GM21447 (cell line): ENCODE data around the gene USP44.
"Not testable (repeated sequence)": the region's sequence is repeated elsewhere in the genome, so short reads cannot be mapped to it uniquely, and the experiment has no call there.

Experiments used
- ATAC-seq: cut with Tn5 transposase; IDR thresholded peaks from one replicate; pipeline ENCODE4 v1.9.1; 2021; ENCODE audit not compliant: unreplicated experiment

Gene USP44

DNA sequence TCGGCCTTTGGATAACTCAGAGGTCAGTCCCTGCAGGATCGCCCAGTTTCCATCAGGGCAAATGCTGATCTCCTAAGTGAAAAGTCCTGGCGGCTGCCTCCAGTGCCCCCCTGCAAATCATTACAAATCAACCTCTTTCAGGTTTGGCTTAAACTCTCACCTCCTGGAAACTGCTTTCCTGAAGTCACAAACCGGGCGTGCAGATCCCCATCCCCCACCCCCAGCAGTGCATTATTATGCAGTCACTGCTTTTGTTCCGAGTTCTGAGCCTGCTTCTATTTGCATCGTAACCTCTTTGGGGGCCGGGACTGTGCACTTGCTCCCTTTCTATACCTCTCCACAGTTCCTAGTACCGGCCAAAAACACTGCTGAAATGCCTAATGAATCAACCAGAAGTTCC lies at the start of gene USP44:
Gene USP44, minus strand, starts transcription at position 172 of the 400 bp plus-strand sequence. CDS start 17,220 bp downstream, outside the sequence.
- ATAC-seq = no peak

- ATAC-seq = no peak
Observed at GRCh38 chr12:95600567-95600966, 49.3 kb upstream of the USP44 start.

DNA sequence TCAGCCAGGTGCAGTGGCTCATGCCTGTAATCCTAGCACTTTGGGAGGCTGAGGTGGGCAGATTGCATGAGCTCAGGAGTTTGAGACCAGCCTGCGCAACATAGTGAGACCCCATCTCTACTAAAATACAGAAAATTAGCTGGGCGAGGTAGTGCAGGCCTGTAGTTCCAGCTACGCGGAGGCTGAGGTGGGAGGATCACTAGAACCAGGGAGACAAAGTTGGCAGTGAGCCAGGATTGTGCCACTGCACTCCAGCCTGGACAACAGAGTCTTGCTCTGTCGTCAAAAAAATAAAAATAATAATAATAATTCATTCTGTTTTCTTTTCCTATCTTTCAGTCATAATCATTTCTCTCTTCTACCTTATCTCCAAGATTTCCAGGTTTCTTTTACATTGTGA lies 48.6 kb upstream of the USP44 start:
- no peak for ATAC-seq

DNA sequence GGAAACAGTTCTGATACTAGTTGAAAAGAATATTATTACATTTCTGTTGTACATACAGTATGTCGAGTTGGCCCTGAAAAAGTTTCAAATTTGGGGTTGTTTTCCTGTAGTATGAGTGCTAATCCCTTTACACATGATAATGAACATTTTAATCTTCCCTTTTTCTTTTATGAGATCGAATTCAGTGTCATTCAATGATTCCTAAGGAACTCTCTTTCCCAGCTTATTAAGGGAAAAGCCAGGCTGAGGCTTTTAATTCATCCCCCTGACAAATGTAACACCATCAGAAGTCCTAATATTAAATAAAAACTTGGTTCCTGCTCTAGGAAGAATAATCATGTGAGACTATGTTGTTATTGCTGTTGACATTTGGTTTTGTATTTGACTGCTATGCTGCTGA lies 42.9 kb upstream of the USP44 start:
- ATAC-seq = no peak

GRCh38 chr12:95593266-95593871 lies 42.1 kb upstream of the USP44 start:
- no peak for ATAC-seq

DNA sequence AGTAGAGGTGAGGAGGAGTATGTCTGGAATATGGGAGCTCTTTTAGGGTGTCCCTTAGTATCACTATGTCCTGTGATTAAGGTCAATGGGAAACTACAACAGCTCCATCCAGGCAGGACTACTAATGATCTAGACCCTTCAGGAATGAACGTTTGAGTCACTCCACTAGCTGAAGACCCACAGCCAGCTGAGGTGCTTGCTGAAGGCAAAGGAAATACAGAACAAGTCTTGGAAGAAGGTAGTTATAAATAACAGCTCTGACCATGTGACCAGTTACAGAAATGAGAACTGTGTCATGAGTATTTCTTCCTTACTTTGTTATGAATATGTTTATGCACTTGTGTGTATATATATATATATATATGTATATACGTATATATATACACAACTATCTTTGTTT lies 40.5 kb upstream of the USP44 start:
- no peak for ATAC-seq

DNA sequence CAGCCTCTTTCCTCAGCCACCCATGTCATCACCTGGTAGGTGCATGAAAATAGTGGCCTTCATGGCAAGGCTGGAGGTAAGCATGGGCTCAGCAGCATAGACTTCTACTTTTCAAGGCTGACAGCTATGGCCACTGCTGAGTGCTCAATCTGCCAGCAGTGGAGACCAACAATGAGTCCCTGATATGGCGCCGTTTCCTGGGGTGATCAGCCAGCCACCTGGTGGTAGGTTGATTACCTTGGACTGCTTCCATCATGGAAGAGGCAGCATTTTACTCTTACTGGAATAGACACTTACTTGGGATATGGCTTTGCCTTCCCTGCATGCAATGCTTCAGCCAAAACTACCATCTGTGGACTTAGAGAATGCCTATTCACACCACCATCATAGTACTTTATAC lies 39.5 kb upstream of the USP44 start:
- ATAC-seq = no peak

GRCh38 chr12:95583933-95584332 lies 32.7 kb upstream of the USP44 start:
- ATAC-seq = no peak

GRCh38 chr12:95582230-95583058 lies 31.2 kb upstream of the USP44 start:
- ATAC-seq = no peak

- no peak for ATAC-seq
Observed at GRCh38 chr12:95577820-95578219, 26.5 kb upstream of the USP44 start.

- no peak for ATAC-seq
Observed at GRCh38 chr12:95574799-95575452, 23.6 kb upstream of the USP44 start.

DNA sequence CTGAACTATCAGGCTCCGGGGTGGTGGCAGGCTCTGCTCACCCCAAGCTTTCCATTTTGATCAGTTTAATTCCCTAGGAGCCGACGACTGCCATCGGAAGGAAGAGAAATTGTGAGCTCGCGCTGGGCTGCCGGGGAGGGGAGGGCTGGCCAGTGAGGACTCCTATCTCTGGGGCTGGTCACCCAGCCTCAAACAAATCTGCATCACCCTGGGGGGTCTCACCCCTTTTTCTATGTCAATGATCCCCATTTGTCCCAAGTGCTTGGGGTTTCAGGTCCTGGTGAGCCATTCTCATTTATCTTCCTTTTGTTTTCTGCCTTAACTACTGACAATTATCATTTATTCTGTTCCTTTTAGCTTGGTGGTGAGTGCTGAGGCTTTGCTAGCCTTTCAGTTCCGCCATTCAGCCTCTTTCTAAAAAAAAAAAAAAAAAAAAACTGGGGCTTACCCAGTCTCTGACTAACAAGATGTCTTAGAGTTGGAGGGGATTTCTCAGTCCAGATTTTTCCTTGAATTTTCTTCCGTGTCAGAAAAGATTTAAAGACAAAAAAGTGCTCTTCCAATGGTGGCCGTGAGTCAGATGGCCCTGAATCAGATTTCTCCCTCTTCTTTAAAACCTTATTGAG lies 22.8 kb upstream of the USP44 start:
- ATAC-seq = peak; percentile 54

GRCh38 chr12:95571369-95571768 lies 20.1 kb upstream of the USP44 start:
- ATAC-seq = no peak

- not testable (repeated sequence) for ATAC-seq
Observed at GRCh38 chr12:95568045-95568444, 16.8 kb upstream of the USP44 start.

- no peak for ATAC-seq
Observed at GRCh38 chr12:95557625-95558024, 6.3 kb upstream of the USP44 start.

GRCh38 chr12:95554532-95555071 lies 3.3 kb upstream of the USP44 start:
- ATAC-seq = no peak

GRCh38 chr12:95553197-95553943 lies 2.1 kb upstream of the USP44 start:
- no peak for ATAC-seq

GRCh38 chr12:95551913-95552516 lies 739 bp upstream of the USP44 start:
- no peak for ATAC-seq

GRCh38 chr12:95549392-95550084 lies 1.7 kb downstream of the USP44 start:
- ATAC-seq = no peak
